GM21423 (cell line): ENCODE data around the gene CFAP99.

Source experiments
- ATAC-seq: cut with Tn5 transposase; IDR thresholded peaks from one replicate; pipeline ENCODE4 v1.9.1; 2021; ENCODE audit warnings: mild to moderate bottlenecking, moderate library complexity; ENCODE audit not compliant: unreplicated experiment

CFAP99 gene

DNA sequence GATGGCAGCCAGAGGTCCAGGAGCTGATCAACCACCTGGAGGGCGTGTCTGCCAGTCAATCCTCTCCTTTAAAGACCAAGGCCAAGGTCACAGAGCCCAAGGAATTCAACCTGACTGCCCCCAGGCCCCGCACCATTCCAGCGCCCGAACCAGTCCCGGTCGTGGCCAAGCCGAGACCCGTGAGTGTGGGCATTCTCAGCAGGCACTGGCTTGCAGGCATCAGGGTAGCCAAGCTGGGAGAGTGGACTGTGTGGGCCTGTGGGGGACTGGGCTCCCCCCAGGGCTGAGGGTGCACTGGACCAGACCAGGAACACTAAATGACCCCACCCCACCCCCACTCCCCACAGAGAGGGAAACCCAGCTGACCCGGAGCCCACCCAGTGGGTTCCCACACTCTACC is 26.4 kb downstream of the CFAP99 start:
- no peak for ATAC-seq

DNA sequence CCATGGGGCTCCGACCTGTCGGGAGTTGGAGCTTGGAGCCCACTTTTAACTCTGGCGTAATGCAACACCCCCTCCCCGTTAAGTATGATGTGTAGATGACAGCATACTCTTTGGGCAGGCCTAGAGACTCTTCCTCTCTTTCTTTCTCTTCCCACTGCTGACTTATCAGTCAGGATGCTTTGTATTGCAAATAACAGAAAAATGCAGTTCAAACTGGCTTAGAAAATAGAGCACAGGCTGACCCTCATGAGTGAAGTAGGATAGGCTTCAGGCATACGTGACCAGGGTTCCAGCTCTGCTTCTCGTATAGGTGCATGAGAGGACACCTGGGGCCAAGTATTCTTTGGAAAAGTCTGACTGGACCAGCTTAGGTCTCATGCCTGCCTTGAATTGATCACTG is 26.8 kb downstream of the CFAP99 start:
- ATAC-seq: no peak

DNA sequence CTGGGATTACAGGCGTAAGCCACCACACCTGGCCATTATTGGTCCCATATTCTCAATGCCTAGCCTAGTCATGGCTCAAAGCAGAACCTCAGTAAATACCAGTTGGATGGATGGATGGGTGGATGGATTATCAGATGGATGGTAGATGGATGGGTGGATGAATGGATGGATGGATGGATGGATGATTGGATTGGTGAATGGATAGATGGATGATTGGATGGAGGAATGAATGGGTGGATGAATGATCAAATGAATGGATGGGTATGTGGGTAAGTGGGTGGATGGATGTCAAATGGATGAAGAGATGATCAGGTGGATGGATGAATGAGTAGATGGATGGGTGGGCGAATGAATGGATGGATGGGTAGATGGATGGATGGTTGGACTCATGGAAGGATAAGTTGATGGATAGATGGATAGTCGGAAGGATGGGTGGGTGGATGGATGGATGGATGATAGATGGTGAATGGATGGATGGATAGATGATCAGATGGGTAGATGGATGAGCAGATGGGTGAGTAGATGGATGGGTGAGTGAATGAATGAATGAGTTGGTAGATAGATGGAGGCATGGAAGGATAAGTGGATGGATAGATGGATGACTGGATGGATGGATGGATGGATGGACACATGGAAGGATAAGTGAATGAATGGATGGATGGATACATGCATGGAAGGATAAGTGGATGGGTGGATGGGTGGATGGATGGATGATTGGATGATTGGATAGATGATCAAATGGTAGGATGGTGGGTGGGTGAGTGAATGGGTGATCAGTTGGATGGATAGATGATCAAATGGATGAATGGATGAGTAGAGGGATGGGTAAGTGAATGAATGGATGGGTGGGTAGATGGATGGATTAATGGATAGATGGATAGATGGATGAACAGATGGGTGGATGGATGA is 28.2 kb downstream of the CFAP99 start:
- no peak for ATAC-seq

DNA sequence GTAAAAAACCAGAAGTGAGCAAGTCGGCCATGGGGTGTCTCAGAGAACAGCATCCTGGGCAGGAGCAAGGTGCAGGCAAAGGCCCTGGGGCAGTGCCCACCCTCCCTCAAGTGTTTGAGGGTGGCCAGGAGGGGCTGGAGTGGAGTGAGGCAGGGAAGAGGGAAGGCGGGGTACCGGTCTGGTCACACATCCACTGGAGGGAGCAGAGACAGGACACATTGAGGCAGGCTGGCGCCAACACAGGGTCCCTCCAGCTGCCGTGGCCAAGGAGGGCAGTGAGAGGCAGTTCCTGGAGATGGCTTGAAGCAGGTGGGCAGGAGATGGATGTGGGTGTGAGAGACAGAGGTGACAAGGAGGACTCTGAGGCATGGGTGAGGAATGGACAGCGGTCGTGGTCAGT is 29.8 kb downstream of the CFAP99 start:
- no peak for ATAC-seq

DNA sequence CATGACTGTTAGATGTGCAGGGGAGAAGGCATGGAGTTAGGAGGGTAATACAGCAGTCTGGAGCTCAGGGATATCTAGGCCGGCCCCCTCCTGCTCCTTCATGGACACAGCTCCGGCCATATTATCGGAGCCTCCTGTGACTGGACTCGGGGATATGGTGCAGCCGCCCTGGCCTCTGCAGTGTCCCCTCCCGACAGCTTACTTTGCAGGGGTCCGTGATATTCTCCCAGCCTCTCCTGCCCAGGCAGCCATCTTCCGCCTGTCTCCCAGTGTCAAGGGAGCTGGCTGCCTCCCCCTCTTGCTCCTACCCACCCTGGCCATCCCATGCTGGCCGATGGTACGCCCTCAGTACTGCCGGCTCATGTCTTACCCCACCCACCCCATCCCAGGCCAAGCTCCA is 30.3 kb downstream of the CFAP99 start:
- ATAC-seq: no peak

DNA sequence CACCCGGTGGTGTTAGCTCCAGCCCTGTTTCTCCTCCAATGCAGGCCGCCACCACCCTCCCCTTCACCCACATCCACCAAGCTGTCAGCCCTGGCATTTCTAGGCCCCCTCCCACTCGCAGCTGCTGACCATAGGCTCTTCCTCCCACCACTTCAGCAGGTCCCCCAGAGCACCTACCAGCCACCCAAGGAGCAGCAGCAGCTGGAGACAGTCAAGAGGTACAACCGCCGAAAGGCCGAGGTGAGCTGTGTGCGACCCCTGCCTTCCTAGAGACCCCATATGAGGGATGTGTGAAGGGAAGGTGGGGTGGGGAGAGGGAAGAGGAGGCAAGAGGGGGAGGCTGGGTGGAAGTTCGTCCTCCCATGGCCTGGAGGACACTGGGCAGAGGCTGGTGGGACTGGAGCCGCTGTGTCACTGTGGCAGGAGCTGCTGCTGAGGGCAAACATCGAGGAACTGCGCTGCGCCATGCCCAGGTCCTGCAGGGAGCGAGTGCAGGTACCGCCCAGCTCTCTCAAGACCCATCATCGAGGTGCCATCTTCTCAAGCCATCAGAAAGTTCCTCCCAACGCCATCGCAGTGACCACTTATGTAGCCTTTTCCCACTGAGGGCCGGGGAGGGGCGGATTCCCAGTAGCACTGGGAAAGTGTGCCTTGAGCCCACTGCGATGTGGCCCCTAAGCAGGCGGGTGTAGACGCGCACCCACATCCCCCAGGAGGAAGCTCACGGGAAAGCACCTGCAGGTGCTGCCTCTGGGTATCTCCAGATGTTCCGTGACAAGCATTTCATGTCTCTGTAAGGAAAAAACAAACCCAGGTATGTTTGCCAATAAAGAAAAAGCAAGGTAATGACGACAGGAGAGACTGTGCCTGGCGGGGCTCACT is 31.0 kb downstream of the CFAP99 start:
- no peak for ATAC-seq

DNA sequence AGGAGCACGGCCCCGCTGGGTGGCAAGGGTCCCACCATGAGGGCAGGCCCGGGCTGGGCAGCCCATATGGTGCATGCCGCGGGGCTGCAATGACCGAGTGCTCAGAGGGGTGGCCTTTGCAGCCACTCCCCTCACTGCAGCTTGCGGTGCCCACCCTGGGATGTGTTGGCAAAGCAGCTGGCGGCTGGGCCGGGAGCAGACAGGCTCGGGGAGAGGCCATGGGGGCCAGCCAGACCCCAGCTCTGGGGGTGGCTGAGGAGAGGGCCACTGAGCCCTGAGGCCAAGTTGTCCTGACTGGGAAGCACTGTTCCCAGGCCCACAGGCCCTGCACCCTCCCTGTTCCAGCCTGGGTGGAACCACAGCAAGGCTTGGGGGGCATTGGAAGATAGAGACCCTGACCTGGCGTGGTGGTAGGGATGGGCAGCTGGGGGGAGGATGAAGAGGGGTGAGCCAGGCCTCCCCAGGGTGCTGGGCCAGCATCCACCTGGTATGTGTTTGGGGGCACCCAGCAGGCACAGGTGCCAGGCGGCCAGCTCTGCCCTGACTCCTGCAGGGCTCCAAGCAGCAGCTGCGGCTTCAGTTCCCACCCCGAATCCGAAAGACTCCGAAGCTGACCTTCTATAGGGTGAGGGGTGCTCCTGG is 31.8 kb downstream of the CFAP99 start:
- no peak for ATAC-seq

DNA sequence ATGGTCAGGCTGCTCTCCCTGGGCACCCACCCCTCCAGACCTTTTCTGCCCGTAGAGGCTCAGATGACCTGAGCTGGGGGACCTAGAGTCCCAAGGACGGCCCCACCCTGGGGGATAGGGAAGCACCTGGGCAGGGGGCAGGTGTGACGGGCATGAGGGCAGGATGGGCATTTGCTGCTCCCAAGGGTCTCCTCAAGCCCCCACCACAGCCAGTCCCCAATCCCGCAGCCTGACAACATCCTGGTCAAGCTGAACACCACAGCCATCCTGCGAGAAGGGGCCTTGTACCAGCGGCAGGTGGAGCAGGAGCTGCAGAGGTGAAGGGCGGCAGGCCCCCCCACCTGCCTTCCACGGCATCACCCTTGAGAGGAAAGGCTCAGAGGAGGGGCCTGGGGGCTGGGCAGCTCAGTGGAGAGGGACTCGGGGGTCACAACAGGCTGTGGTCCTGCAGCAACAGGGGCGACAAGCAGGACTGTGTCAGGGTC is 32.3 kb downstream of the CFAP99 start:
- no peak for ATAC-seq

DNA sequence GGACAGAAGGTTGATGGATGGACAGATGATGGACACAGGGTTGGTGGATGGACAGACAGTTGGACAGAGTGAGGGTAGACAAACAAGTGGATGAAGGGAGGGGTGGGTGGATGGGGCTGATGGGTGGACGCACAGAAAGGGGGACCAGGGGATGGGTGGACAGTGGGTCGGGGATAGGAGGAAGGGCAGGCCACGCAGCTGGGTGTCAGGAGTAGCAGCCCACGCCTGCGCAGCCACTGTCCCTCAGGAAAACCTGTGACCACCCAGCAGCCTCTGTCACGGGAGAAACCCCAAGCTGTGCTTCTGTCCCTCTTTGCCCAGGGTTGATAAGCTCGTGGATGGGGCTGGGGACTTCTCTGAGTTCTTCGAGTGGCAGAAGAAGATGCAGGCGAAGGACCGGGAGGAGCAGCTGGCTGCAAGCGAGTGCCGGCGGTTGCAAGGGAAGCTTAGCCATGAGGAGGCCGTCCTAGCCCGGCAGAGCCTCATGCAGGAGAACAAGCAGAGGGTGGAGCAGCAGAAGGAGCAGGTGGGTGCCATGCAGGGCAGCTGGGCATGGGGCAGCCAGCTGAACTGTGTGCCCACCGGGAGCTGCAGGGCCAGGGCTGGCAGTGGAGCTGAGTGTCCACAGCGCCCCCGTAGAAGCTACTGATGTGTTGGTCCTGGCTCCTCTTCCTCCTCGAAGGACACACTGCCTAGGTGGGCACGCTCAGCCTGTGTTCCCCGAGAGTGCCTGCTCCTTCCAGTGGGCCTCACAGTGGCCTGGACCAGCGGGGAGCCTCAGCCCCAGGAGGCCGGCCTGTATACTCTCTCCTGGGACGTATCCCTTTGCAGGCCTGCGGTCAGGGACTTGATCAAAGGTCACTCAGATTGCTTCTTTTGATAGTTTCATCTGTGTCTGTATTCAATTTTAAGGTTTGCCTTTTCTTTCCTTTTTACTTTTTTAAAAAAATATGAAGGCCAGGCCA is 33.3 kb downstream of the CFAP99 start:
- ATAC-seq: no peak

DNA sequence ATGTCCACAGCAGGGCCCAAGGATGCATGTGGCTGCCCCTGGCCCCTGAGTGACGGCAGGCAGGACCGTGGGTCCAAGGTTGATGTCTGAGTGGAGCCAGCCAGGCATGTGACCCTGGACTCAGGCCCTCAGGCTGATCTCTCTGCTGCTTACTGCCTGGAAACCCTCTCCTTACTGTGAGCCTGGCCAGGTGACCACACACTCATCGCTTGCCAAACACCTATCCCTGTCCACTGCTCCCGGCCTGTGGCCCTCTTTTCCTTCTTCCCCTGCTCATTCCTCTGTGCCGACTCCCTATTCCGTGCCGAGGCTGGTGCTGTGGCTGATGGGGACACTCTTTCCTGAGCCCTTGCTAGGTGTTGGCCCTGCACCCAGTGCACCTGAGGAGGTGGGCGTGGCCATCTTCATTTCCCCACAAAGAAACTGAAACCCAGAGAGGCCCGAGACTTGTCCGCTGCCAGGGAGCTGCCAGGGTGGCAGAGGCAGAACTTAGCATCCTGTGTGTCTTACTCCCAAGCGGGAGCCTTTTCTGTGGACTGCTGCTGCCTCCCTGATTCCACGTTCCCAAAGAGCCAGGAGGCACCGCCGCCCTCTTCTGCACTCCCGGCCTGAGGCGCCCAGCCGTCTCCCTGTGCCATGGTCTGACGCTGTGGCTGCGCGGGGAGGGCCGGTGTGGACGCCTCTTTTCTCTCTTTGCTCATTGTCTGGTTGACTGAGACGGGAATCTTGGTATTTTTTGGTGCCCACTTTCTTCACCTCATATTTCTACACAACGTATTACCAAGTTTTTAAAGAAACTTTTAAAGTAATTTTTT is 38.9 kb downstream of the CFAP99 start:
- ATAC-seq: no peak

DNA sequence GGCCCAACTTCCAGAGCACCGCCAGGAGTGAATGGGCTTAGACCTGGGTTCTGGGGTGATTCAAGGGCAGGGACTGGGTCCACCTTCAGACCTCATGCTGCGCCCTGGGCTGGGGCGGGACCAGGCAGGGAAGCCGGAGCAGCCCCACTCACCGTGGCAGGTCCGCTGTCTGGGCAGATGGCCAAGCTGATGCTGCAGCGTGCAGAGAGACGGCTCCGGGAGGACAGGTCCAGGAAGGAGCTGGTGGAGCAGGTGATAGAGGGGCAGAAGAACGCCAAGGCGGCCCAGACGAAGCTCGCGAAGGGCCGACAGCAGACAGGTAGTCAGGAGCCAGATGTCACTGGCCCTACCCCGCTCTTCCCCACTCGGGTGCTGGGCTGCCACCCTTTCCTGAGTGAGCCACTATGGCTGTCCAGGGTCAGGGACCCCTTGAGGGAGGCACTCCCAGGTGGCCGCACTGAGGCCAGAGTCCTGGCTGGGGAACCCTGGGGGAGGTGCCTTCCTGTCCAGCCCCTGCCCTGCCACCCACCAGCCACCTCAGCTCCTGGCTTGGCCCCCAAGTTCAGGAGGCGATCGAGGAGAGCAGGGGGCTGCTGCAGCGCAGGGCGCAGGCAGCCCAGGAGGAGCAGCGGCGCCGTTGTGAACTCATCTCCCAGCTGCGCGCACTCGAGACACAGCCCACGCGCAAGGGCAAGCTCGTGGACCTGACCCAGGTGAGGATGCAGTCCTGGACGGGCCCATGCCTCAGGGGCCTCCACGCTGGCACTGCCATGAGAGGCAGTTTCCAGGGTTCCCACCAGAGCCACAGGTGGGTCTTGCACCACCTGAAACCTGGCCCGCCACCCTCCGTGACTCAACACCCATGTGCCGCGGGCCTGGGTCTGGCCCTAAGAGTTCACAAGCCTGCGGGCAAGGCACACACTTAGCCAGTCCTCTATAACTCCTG is 40.1 kb downstream of the CFAP99 start:
- no peak for ATAC-seq

DNA sequence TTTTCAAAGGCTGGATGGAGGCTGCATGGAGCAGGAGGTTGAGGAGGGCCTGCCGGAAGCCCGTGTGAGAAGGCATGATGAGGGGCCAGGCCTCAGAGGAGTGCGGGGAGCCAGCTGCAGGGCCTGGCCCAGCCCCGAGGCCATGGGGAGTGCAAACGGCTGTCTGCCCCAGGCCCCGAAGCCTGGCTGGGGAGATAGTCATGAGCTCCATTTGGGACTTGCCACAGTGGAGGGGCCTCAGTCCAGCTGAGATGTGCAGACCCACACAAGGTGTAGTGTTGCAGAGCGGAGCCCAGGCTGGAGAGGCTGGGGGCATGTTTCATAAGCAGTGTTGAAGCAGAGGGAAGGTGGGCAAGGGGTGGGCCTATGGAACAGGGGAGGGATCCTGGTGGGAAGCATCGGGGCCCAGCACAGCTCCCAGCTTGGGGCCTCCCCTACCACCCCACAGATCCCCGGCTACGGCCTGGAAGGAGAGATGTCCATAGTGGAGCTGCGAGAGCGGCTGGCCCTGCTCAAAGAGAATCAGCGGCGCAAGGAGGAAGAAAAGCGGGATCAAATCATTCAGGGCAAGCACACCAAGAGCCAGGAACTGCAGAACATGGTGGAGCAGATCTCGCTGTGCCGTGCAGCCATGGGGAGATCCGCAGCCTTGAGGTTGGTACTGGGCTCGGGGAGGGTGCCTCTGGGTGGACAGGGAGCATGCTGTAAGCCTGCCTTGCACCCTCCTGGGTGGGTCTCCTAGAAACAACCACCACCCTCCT is 41.0 kb downstream of the CFAP99 start:
- ATAC-seq: no peak

DNA sequence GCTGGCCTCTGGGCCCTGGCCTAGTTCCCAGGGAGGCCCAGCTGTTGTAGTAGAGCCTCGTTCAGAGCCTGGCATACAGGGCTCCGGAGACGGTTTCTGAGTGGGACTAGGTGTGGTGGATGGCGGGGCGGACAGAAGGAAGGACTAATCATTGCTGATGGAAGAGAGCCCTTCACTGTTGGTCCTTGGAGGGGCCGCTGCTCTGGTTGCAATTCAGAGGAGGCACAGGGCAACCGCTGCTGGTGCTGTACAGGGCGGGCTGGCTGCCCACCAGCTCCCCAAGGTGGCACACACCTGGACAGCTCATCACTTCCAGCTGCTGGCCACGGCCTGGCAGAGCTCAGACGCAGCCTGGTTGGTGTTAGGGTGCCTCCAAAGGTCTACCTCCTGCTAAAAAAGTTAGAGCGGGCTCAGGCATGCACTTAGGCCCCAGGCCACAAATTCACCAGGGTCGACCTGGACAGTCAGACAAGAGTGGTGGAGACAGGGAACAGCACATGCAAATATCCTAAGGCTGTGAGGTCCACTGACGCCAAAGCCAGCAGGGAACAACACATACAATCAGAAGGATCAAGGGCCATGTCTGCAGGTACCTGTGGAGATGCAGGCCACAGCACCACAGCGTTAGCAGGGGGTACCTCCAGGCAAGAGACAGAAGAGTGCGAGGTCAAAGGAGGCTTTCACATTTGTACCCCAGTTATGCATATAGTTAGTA is 42.6 kb downstream of the CFAP99 start:
- ATAC-seq: no peak

DNA sequence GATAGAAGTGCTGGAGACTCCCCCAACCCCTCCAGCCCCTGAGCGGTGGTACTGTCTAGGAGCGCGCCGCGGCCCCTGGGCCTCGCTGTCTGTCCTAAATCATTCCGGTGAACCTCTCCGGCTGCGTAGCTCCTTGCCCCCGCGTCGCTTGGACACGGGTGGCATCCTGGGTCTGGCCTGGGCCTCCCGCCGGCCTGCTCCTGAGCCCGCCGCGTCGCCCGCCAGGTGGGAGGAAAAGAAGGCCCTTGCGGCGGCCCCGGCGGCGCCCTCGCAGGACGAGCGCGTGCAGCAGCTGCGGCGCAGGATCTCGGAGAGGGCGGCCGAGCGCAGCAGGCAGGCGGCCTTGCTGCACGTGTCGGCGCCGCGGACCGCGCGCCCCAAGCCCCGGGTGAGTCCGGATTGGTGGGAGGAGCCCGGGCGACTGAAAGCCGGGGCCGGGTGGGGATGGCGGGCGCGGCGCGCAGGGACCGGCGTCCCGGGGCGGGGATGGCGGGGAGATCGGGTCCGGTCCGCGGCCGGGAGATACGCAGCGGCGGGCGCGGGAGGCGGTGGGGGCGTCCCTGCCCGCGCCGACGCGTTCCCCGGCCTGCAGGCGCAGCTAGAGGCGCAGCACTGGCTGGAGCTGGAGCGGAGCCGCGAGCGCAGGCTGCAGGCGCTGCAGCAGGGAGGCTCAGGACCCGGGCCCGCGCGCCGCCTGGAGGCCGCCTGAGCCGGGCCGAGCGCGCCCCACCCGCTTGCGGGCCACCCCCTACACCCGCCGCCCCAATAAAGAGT is 43.6 kb downstream of the CFAP99 start:
- peak; percentile 81 for ATAC-seq

DNA sequence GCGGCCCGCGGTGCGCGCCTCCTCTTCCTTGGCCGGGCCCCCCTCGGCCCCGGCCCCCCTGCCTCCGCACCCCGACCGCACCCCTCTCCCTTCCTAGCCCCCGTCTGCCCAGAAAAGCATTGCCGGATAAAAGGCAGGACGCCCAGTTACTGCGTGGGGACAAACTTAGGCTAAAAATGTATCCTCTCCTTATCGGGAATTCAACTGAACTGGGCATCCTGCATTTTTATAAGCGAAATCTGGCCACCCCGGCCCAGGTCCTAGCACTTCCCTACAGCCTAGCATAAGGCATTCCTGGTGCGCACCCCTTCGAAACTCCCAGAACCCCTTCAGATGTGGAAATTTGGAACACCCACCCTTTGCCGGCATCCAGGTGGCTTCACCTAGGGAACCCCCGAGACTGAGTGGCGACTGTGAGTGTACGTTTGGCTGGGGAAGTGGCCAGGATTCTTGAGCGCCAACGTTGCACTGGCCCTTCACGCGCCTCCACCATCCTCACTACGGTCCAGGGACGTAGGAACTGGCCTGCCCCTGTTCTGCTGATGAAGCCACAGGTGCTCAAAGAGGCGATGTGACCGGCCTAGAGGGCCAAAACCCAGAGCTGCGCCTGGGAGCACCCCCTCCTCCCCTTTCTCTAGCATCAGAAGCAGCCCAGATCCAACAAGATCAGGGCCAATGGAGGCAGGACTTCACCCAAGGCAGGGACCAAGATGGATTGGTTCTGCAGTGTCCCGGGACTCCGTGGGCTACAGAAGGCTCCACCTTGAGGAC is 44.4 kb downstream of the CFAP99 start:
- ATAC-seq: no peak
